GM21737 (cell line): ENCODE data around the gene SMIM7.

Source experiments
- ATAC-seq: cut with Tn5 transposase; IDR thresholded peaks from one replicate; pipeline ENCODE4 v1.9.1; 2021; ENCODE audit warnings: mild to moderate bottlenecking, moderate library complexity; ENCODE audit not compliant: unreplicated experiment

Gene SMIM7

GRCh38 chr19:16623576-16623975, 36.4 kb downstream of the SMIM7 start:
- ATAC-seq, result no peak

GRCh38 chr19:16623066-16623465, 36.9 kb downstream of the SMIM7 start:
- no peak for ATAC-seq

- ATAC-seq, result no peak
Measured at GRCh38 chr19:16621165-16621800, 38.7 kb downstream of the SMIM7 start.

GRCh38 chr19:16620584-16620983, 39.4 kb downstream of the SMIM7 start:
- no peak for ATAC-seq

- ATAC-seq, result no peak
Measured at GRCh38 chr19:16620018-16620417, 39.9 kb downstream of the SMIM7 start.

- no peak for ATAC-seq
Measured at GRCh38 chr19:16619457-16619856, 40.5 kb downstream of the SMIM7 start.

GRCh38 chr19:16618248-16618647, 41.7 kb downstream of the SMIM7 start:
- ATAC-seq, result no peak

- no peak for ATAC-seq
Measured at GRCh38 chr19:16615808-16616207, 44.1 kb downstream of the SMIM7 start.

GRCh38 chr19:16614941-16615340, 45.0 kb downstream of the SMIM7 start:
- ATAC-seq, result no peak

GRCh38 chr19:16613841-16614240, 46.1 kb downstream of the SMIM7 start:
- no peak for ATAC-seq

GRCh38 chr19:16612636-16613035, 47.3 kb downstream of the SMIM7 start:
- ATAC-seq, result no peak

- ATAC-seq, result no peak
Measured at GRCh38 chr19:16611121-16611520, 48.8 kb downstream of the SMIM7 start.

GRCh38 chr19:16609511-16610200, 50.3 kb downstream of the SMIM7 start:
- ATAC-seq, result no peak

- no peak for ATAC-seq
Measured at GRCh38 chr19:16608290-16608739, 51.6 kb downstream of the SMIM7 start.

GRCh38 chr19:16607819-16608218, 52.1 kb downstream of the SMIM7 start:
- ATAC-seq, result no peak

- no peak for ATAC-seq
Measured at GRCh38 chr19:16605553-16605994, 54.4 kb downstream of the SMIM7 start.

- ATAC-seq, result no peak
Measured at GRCh38 chr19:16605115-16605514, 54.8 kb downstream of the SMIM7 start.

GRCh38 chr19:16604615-16605014, 55.3 kb downstream of the SMIM7 start:
- no peak for ATAC-seq

- no peak for ATAC-seq
Measured at GRCh38 chr19:16603090-16603489, 56.9 kb downstream of the SMIM7 start.

GRCh38 chr19:16601378-16602052, 58.4 kb downstream of the SMIM7 start:
- ATAC-seq, result no peak

- no peak for ATAC-seq
Measured at GRCh38 chr19:16600824-16601223, 59.1 kb downstream of the SMIM7 start.
